ENCODE data around the gene PLOD3.

DNA sequence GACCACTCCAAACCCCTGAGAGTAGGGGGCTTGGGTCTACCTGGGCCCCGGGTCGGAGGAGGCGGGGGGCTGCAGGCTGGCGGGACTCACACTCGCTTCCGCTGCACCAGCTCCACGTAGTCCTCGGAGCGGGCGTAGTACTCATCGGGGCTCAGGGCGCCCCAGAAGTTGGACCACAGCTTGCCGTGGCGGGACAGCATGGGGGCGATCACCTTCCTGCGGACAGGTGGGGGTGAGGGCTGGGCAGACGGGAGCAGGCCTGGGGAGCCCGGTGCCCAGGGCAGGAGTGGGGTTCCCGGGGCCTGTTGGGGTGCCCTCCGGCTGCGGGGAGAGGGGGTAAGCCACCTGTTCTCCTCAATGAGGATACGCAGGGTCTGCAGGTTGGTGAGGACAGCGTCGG, 5.9 kb downstream of the PLOD3 start:
- TF ChIP-seq POLR2A (IDR thresholded peaks at IDR 0.05) = no peak
- TF ChIP-seq, protein P1, sequence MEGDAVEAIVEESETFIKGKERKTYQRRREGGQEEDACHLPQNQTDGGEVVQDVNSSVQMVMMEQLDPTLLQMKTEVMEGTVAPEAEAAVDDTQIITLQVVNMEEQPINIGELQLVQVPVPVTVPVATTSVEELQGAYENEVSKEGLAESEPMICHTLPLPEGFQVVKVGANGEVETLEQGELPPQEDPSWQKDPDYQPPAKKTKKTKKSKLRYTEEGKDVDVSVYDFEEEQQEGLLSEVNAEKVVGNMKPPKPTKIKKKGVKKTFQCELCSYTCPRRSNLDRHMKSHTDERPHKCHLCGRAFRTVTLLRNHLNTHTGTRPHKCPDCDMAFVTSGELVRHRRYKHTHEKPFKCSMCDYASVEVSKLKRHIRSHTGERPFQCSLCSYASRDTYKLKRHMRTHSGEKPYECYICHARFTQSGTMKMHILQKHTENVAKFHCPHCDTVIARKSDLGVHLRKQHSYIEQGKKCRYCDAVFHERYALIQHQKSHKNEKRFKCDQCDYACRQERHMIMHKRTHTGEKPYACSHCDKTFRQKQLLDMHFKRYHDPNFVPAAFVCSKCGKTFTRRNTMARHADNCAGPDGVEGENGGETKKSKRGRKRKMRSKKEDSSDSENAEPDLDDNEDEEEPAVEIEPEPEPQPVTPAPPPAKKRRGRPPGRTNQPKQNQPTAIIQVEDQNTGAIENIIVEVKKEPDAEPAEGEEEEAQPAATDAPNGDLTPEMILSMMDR (IDR thresholded peaks at IDR 0.05 in 8 of 11, conservative IDR thresholded peaks at IDR 0.05 in 3 of 11) = no peak
